K562 (cell line): ENCODE results near the gene MAP2K6. TPM values are rescaled to one million over a fixed set of nuclear protein-coding genes. Genes with fewer than 3 reads are reported as not detected.

Experiments
- ATAC-seq: fragments of 200-7000 bp; cut with Tn5 transposase; 3 replicates; pipeline ENCODE4 v1.9.1; 2020; ENCODE audit warnings: moderate library complexity
- BruUV-seq: library from RNA; stranded (reverse); fragments of 400-500 nt; replicated peaks from 2 replicates; lab custom pipeline; 2021; lab: Mats Ljungman, UMichigan
- CTCF ChIA-PET: fragments of 300-600 bp; formaldehyde crosslinking; extraction: SDS; loops from one replicate; lab custom pipeline; 2021; ENCODE audit warnings: low intra/inter-chr PET ratio; lab: Yijun Ruan, JAX
- POLR2A ChIA-PET: fragments of 300-600, 350-650 bp; sonication (Branson Sonifier 250); formaldehyde crosslinking; extraction: SDS; loops from one replicate; lab custom pipeline; 2021; ENCODE audit warnings: antibody characterized with exemption, inconsistent platforms; lab: Yijun Ruan, JAX
- DNase-seq, 4 experiments: peaks; one replicate each; pipeline versions ENCODE4 v3.0.0 to v3.0.0-alpha.2; 2011 to 2018; ENCODE audit warnings: low spot score in 3 of 4, mixed read lengths in 3 of 4; ENCODE audit errors: extremely low read depth in 1 of 4
- FAIRE-seq: peaks from 2 replicates; lab custom pipeline; 2011; peaks lifted over from hg19 to GRCh38; lab: Jason Lieb, UNC
- H2AFZ ChIP-seq: 2 replicates; pipeline ENCODE4 v1.6.0; 2011; ENCODE audit warnings: low read depth, low read length, control low read depth, inconsistent platforms
- H3K27ac ChIP-seq: fragments of 200-600 bp; 3 replicates; pipeline ENCODE4 v1.8.0; 2011; ENCODE audit warnings: low read depth, mild to moderate bottlenecking, control low read depth, inconsistent platforms, low read length, moderate library complexity, mixed read lengths; ENCODE audit errors: extremely low read depth
- H3K27me3 ChIP-seq, 2 experiments: fragments of 300-600 bp in 1 of 2; 2 replicates in 1 of 2; 3 replicates in 1 of 2; pipeline versions ENCODE4 v1.6.0 to v1.8.0; 2011; ENCODE audit warnings: inconsistent platforms in 2 of 2, low read length in 2 of 2, mild to moderate bottlenecking in 1 of 2, mixed read lengths in 1 of 2, moderate library complexity in 1 of 2; ENCODE audit not compliant: control insufficient read depth in 2 of 2, insufficient read depth in 2 of 2
- H3K36me3 ChIP-seq: fragments of 300-600 bp; 3 replicates; pipeline ENCODE4 v1.8.0; 2011; ENCODE audit warnings: mild to moderate bottlenecking, low read length, inconsistent platforms; ENCODE audit not compliant: control insufficient read depth, insufficient read depth
- H3K4me1 ChIP-seq, 2 experiments: fragments of 200-600 bp in 1 of 2; replicated peaks in 1 of 2; 2 replicates in 1 of 2; 3 replicates in 1 of 2; pipeline versions ENCODE4 v1.5.1 to v1.8.0; 2011; ENCODE audit warnings: inconsistent platforms in 2 of 2, low read length in 2 of 2, mild to moderate bottlenecking in 1 of 2, mixed read lengths in 1 of 2, moderate library complexity in 1 of 2; ENCODE audit not compliant: control insufficient read depth in 2 of 2, insufficient read depth in 2 of 2
- H3K4me2 ChIP-seq: 2 replicates; pipeline ENCODE4 v1.6.1; 2011; ENCODE audit warnings: low read length, control low read depth, inconsistent platforms, mixed read lengths; ENCODE audit not compliant: insufficient read depth
- H3K4me3 ChIP-seq: fragments of 200-600 bp; sonication (generic), shearing (Covaris generic); 2 replicates; pipeline ENCODE4 v1.5.1; 2016; ENCODE audit warnings: control low read depth, inconsistent platforms
- H3K79me2 ChIP-seq: fragments of 200-600 bp; 3 replicates; pipeline ENCODE4 v1.8.0; 2011; ENCODE audit warnings: low read length, inconsistent platforms; ENCODE audit not compliant: control insufficient read depth, insufficient read depth
- H3K9ac ChIP-seq, 2 experiments: 2 replicates each; pipeline versions ENCODE4 v1.6.0 to v1.6.1; 2011; ENCODE audit warnings: low read depth in 2 of 2, low read length in 2 of 2, control low read depth in 1 of 2, inconsistent platforms in 1 of 2, mild to moderate bottlenecking in 1 of 2, mixed read lengths in 1 of 2; ENCODE audit not compliant: insufficient read depth in 1 of 2
- H3K9me1 ChIP-seq: one replicate; pipeline ENCODE4 v1.6.0; 2011; ENCODE audit warnings: inconsistent platforms, mild to moderate bottlenecking, low read length, moderate library complexity; ENCODE audit not compliant: control insufficient read depth, insufficient read depth
- H3K9me3 ChIP-seq: replicated peaks from 2 replicates; pipeline ENCODE4 v1.5.1; 2011; ENCODE audit warnings: low read depth, low read length, inconsistent platforms; ENCODE audit not compliant: control insufficient read depth, insufficient read depth
- H4K20me1 ChIP-seq: replicated peaks from 2 replicates; pipeline ENCODE4 v1.6.1; 2011; ENCODE audit warnings: low read length, inconsistent platforms, mixed read lengths; ENCODE audit not compliant: control insufficient read depth, insufficient read depth
- CCNT2 ChIP-seq: IDR thresholded peaks from 2 replicates; pipeline ENCODE4 v1.6.1; 2011; ENCODE audit warnings: borderline replicate concordance, low read depth, mild to moderate bottlenecking, moderate library complexity, mixed read lengths, low read length; ENCODE audit not compliant: insufficient read length; ENCODE audit errors: extremely low read depth
- NFYB ChIP-seq: IDR thresholded peaks from 2 replicates; pipeline ENCODE4 v1.6.1; 2011; ENCODE audit warnings: mild to moderate bottlenecking, moderate library complexity; ENCODE audit not compliant: insufficient read length; ENCODE audit errors: extremely low read depth
- SRSF7 ChIP-seq: fragments of 200-400 bp; formaldehyde crosslinking; optimal IDR thresholded peaks from 2 replicates; pipeline ENCODE3; 2017; ENCODE audit warnings: mild to moderate bottlenecking, low read depth, low read length
- TBP ChIP-seq: optimal IDR thresholded peaks from 2 replicates; pipeline ENCODE3; 2011; ENCODE audit warnings: low read depth, low read length, improper control_type of control experiment
- WGBS: fragments of 100-300 bp; shearing (Covaris generic); methylation state at CpG from one replicate; pipeline ENCODE4 v1.1.6; 2016; ENCODE audit warnings: low coverage, mixed read lengths; ENCODE audit not compliant: insufficient coverage; ENCODE audit errors: missing lambda C conversion rate; 5-methylcytosine and 5-hydroxymethylcytosine counted together
- in situ Hi-C: fragments of 300-500 bp; cut with MboI; formaldehyde crosslinking; loops from 4 replicates; pipeline ENCODE4 v1.15.0; 2018; ENCODE audit warnings: inconsistent platforms, mixed read lengths
- intact Hi-C: fragments of 100-400 bp; cut with micrococcal nuclease; formaldehyde crosslinking; loops from 2 replicates; pipeline ENCODE4 v1.14.2; 2022
- polyA plus RNA-seq, 8 experiments: library from polyadenylated mRNA; depleted of rRNA in 4 of 8; stranded (reverse) in 5 of 8; unstranded in 3 of 8; fragments of >200 nt; fragmentation: Nextera tagmentation in 2 of 8; fragmentation: Illumina TruSeq in 1 of 8; extraction: Ambion mirVana in 2 of 8; extraction: Trizol in 1 of 8; gene quantifications; 2 replicates each; pipeline versions ENCODE4 v1.2.1 to v1.2.3, GENCODE V29; 2011 to 2014; ENCODE audit warnings: inconsistent platforms in 1 of 8, missing spikeins in 1 of 8
- total RNA-seq, 7 experiments: library from RNA; depleted of rRNA in 6 of 7; stranded (reverse); fragments of >200 nt in 6 of 7; fragmentation: Illumina TruSeq in 2 of 7; extraction: Trizol in 2 of 7; gene quantifications; 2 replicates each; pipeline versions ENCODE4 v1.2.1 to v1.2.3, GENCODE V29; 2011 to 2021; ENCODE audit warnings: low replicate concordance in 1 of 7
- TF ChIP-seq, protein P1 (sequence below): fragments of 450-650 bp; IDR thresholded peaks from 2 replicates; pipeline ENCODE4 v1.6.1; 2016; ENCODE audit warnings: mild to moderate bottlenecking, moderate library complexity

The MAP2K6 gene
- total and polyA plus RNA-seq, 9 of the 15 experiments (the other 6 are each of a cell fraction or from before 2014, with no cell fraction given) = 0.07 to 0.13 TPM; not detected in 7

DNA sequence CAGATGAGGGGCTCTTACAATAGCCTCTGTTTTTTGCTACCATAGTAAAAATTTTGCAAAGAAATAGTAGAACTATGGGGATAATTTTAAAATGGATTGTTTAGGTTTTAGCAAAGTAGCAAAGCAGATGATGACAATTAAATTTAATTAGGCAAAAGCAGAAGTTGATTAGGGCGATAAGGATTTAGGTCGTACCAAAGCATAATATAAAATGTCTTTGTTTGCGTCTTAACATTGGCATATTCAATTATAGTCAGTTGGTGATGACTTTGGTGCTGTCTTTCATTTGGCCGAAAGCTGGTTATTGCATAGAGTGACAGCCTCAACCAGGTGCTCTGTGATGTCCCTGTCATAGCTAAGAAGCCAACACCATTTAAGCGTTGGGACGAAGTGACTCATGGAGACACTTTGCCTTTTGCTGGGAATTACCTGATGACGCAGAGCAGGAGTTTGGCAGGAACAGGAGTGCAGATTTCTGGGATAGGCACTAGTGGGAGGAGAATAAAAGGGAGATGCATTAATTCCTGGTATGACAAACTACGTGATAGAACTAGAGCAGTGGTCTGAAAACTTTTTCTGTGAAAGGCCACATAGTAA is 38.3 kb downstream of the MAP2K6 start:
- no peak for FAIRE-seq
- H3K4me3 ChIP-seq = no peak overlapping the region
- no peak for ATAC-seq
- ChIA-PET CTCF (no interaction called here), POLR2A (no interaction called here)
- H3K9me3 ChIP-seq = no peaks in the 10 kb centered on the region
- no peaks in the 10 kb centered on the region for H3K9me1 ChIP-seq
- peaks cover 0 to 9% of the 10 kb centered on the region in 2 experiments; a peak in 3 of 5 replicates for H3K27me3 ChIP-seq
- no peaks in the 10 kb centered on the region for H3K4me1 ChIP-seq
- whole genome bisulfite sequencing = 2% methylated on average over 8 of the region's 8 CpGs
- no peaks in the 10 kb centered on the region; the same call in 1 of the 2 replicates for H4K20me1 ChIP-seq
- in situ Hi-C loops (no loop called here), intact Hi-C loops (no loop called here)
- no peak overlapping the region for H3K9ac ChIP-seq
- H3K27ac ChIP-seq = no peak overlapping the region
- H2AFZ ChIP-seq = no peak overlapping the region
- H3K4me2 ChIP-seq = no peak overlapping the region
- H3K79me2 ChIP-seq = no peaks in the 10 kb centered on the region
- no peaks in the 10 kb centered on the region for H3K36me3 ChIP-seq
- DNase-seq = no peak
- no TSS peak for BruUV-seq
- TF ChIP-seq, protein P1, sequence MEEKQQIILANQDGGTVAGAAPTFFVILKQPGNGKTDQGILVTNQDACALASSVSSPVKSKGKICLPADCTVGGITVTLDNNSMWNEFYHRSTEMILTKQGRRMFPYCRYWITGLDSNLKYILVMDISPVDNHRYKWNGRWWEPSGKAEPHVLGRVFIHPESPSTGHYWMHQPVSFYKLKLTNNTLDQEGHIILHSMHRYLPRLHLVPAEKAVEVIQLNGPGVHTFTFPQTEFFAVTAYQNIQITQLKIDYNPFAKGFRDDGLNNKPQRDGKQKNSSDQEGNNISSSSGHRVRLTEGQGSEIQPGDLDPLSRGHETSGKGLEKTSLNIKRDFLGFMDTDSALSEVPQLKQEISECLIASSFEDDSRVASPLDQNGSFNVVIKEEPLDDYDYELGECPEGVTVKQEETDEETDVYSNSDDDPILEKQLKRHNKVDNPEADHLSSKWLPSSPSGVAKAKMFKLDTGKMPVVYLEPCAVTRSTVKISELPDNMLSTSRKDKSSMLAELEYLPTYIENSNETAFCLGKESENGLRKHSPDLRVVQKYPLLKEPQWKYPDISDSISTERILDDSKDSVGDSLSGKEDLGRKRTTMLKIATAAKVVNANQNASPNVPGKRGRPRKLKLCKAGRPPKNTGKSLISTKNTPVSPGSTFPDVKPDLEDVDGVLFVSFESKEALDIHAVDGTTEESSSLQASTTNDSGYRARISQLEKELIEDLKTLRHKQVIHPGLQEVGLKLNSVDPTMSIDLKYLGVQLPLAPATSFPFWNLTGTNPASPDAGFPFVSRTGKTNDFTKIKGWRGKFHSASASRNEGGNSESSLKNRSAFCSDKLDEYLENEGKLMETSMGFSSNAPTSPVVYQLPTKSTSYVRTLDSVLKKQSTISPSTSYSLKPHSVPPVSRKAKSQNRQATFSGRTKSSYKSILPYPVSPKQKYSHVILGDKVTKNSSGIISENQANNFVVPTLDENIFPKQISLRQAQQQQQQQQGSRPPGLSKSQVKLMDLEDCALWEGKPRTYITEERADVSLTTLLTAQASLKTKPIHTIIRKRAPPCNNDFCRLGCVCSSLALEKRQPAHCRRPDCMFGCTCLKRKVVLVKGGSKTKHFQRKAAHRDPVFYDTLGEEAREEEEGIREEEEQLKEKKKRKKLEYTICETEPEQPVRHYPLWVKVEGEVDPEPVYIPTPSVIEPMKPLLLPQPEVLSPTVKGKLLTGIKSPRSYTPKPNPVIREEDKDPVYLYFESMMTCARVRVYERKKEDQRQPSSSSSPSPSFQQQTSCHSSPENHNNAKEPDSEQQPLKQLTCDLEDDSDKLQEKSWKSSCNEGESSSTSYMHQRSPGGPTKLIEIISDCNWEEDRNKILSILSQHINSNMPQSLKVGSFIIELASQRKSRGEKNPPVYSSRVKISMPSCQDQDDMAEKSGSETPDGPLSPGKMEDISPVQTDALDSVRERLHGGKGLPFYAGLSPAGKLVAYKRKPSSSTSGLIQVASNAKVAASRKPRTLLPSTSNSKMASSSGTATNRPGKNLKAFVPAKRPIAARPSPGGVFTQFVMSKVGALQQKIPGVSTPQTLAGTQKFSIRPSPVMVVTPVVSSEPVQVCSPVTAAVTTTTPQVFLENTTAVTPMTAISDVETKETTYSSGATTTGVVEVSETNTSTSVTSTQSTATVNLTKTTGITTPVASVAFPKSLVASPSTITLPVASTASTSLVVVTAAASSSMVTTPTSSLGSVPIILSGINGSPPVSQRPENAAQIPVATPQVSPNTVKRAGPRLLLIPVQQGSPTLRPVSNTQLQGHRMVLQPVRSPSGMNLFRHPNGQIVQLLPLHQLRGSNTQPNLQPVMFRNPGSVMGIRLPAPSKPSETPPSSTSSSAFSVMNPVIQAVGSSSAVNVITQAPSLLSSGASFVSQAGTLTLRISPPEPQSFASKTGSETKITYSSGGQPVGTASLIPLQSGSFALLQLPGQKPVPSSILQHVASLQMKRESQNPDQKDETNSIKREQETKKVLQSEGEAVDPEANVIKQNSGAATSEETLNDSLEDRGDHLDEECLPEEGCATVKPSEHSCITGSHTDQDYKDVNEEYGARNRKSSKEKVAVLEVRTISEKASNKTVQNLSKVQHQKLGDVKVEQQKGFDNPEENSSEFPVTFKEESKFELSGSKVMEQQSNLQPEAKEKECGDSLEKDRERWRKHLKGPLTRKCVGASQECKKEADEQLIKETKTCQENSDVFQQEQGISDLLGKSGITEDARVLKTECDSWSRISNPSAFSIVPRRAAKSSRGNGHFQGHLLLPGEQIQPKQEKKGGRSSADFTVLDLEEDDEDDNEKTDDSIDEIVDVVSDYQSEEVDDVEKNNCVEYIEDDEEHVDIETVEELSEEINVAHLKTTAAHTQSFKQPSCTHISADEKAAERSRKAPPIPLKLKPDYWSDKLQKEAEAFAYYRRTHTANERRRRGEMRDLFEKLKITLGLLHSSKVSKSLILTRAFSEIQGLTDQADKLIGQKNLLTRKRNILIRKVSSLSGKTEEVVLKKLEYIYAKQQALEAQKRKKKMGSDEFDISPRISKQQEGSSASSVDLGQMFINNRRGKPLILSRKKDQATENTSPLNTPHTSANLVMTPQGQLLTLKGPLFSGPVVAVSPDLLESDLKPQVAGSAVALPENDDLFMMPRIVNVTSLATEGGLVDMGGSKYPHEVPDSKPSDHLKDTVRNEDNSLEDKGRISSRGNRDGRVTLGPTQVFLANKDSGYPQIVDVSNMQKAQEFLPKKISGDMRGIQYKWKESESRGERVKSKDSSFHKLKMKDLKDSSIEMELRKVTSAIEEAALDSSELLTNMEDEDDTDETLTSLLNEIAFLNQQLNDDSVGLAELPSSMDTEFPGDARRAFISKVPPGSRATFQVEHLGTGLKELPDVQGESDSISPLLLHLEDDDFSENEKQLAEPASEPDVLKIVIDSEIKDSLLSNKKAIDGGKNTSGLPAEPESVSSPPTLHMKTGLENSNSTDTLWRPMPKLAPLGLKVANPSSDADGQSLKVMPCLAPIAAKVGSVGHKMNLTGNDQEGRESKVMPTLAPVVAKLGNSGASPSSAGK = no peak
- no peak for TF ChIP-seq NFYB
- no peak for TF ChIP-seq TBP
- TF ChIP-seq SRSF7 = no peak
- no peak for TF ChIP-seq CCNT2
